DOHH2 (cell line): ENCODE data around the gene NTMT1.

Experiments
- CTCF ChIP-seq: fragments of 200-600 bp; sonication (generic); IDR thresholded peaks from one replicate; pipeline ENCODE4 v1.5.1; 2014; ENCODE audit warnings: antibody characterized with exemption, mild to moderate bottlenecking, low read depth, low read length; ENCODE audit not compliant: poor library complexity, severe bottlenecking
- EZH2phosphoT487 ChIP-seq: fragments of 200-600 bp; sonication (generic); IDR thresholded peaks from 2 replicates; pipeline ENCODE4 v1.6.1; 2017; ENCODE audit warnings: borderline replicate concordance, mild to moderate bottlenecking, antibody characterized with exemption, low read length, moderate library complexity, mixed read lengths

GRCh38 chr9:129677456-129677855, 51.5 kb downstream of the NTMT1 start:
- TF ChIP-seq EZH2phosphoT487 (no peak), CTCF (no peak)
